DND-41 (cell line): Measurements from ENCODE around the gene ANKRD13D.

Experiments used
- EZH2 ChIP-seq: IDR thresholded peaks from 3 replicates; pipeline ENCODE4 v1.6.1; 2012; ENCODE audit warnings: borderline replicate concordance, low read depth, mild to moderate bottlenecking, moderate library complexity, low read length, inconsistent platforms; ENCODE audit not compliant: severe bottlenecking
- TF ChIP-seq, protein P1 (sequence below): IDR thresholded peaks from 2 replicates; pipeline ENCODE4 v1.5.1; 2012; ENCODE audit warnings: borderline replicate concordance, low read length, moderate library complexity, mild to moderate bottlenecking; ENCODE audit not compliant: poor library complexity, severe bottlenecking; ENCODE audit errors: extremely low read depth

DNA sequence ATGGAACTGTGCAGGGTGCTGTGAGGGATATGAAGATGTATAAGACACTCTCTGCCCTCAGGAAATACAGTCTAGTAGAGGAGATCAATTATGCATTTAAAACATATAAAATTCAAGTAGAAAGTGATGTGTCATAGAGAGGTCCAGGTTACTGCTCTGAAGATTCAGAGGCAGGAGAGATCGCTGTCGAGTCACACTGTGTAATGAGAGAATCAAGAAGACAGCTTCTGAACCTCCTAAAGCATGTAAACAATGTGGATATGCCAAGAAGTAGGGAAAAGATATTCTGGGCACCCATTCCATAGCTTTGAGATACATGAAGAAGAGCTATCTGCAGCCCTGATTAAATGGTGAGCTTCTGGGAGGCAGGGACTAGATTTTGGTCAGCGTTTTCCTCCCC is 30.9 kb downstream of the ANKRD13D start:
- TF ChIP-seq EZH2 = no peak
- TF ChIP-seq, protein P1, sequence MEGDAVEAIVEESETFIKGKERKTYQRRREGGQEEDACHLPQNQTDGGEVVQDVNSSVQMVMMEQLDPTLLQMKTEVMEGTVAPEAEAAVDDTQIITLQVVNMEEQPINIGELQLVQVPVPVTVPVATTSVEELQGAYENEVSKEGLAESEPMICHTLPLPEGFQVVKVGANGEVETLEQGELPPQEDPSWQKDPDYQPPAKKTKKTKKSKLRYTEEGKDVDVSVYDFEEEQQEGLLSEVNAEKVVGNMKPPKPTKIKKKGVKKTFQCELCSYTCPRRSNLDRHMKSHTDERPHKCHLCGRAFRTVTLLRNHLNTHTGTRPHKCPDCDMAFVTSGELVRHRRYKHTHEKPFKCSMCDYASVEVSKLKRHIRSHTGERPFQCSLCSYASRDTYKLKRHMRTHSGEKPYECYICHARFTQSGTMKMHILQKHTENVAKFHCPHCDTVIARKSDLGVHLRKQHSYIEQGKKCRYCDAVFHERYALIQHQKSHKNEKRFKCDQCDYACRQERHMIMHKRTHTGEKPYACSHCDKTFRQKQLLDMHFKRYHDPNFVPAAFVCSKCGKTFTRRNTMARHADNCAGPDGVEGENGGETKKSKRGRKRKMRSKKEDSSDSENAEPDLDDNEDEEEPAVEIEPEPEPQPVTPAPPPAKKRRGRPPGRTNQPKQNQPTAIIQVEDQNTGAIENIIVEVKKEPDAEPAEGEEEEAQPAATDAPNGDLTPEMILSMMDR = no peak
